Embryonic facial prominence (tissue), 1 donor: ENCODE data around the gene CAPG.
"Not testable (repeated sequence)": the region's sequence is repeated elsewhere in the genome, so short reads cannot be mapped to it uniquely, and the experiment has no call there.

Experiments used
- DNase-seq: peaks from one replicate; pipeline ENCODE4 v3.0.0-alpha.2; 2016; ENCODE audit errors: extremely low spot score

CAPG gene

DNA sequence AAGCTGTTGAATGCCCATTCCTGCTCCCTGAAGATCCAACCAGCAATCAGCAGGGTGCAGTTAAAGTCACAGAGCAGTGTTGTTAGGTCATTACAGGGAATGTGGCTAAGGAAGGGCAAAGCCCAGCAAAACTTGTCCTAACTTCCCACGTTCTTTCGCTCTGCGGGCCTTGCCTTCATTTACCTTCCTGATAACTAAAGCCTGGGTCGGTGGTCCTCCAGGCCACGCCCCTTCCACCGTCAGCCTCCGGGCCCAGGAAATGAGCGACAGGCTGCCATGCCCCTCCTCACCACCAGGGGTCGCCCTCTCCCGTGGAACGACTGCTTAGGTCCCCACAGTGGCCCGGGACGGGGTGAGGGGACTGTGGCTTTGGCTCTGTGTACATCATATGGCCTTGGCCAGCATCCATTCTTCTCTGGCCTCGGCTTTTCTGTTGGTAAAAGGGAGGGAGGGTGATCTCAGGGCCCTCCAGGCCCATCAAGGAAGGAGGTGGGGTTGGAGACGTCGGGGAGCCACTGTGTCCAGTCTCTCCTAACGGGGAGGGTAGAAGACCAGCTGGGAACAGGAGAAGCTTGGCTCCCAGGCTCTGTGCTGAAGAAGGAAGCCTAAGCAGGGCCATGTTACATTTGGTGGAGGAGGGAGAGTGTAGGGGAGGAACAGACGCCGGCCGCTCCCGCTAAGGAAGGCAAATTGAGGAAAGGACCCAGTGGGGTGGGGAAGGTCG, 10.5 kb upstream of the CAPG start:
- DNase-seq = peak; percentile 58

DNA sequence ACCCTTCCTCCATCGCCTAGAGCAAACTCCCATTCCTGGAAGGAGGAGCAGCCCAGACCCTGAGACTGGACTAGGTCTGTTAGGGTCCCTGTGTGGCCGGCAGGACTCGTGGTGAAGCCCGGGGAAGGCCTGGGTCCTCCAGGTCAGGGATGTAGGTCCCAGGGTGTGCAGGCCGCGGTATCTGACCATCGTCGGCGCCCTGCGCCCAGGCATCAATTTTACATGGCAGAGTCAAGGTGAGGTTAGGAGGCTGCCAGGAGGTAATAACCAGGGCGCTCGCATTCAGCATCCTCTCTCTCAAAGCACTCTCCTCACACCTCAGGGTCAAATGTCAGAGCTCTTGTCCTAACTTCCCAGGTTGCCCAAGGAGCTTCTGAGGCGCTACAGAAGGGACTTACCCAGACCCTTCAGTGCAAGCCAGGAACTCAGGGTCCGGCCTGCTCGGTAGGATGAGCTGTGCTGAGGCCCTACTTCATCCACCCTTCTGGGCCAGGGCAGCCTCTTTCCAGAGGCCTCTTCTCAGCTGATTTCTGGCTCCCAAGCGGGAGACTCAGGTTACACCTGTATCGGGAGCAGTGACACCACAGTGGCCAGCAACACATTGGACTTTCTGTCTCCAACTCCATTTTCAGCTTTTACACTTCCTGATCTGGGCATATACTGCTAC, 9.0 kb upstream of the CAPG start:
- DNase-seq = no peak

DNA sequence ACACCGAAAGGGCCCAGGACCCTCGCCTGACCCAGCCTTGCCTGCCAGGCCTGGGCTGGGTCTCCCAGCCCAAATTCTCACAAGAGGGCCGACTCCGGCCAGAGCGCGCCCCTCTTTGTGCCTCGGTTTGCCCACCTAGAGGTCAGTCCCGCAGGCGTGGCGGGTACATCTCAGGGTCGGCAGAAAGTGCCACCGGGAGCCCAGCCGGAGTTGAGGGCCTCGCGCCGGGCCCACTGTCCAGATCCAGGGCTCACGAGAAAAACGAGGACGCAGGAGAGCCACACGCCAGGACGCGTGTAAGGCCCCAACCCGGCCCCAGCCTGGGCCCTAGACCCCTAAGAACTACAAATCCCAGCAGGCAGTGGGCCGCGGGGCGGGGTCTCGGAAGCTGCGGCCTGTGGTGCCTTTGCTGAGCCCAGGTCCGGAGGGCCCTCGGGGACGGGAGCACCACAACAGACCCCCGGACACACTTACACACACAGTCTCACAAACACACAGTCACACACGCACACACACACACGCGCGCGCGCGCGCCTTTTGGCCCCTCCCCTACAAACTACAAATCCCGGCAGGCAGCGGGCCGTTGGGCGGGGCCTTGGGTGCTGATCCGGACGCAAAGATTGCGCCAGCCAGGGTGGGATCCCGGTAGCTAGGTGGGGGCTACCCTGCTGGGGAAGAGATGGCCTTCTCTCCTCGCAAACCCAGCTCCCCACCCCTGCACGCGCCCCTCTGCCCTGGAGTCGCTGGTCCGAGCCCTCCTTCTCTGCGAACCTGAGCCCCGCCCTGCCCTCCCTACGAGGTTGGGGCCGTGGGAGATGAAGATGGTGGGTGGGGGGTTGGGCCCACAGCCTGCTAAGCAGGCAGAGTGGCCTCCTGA, 8.2 kb upstream of the CAPG start, which contains the start of gene SH2D6:
Gene SH2D6 (plus strand): TSS at position 583 of the 877 bp plus-strand sequence. CDS start 10,752 bp downstream, outside the sequence.
- DNase-seq = peak; percentile 46

DNA sequence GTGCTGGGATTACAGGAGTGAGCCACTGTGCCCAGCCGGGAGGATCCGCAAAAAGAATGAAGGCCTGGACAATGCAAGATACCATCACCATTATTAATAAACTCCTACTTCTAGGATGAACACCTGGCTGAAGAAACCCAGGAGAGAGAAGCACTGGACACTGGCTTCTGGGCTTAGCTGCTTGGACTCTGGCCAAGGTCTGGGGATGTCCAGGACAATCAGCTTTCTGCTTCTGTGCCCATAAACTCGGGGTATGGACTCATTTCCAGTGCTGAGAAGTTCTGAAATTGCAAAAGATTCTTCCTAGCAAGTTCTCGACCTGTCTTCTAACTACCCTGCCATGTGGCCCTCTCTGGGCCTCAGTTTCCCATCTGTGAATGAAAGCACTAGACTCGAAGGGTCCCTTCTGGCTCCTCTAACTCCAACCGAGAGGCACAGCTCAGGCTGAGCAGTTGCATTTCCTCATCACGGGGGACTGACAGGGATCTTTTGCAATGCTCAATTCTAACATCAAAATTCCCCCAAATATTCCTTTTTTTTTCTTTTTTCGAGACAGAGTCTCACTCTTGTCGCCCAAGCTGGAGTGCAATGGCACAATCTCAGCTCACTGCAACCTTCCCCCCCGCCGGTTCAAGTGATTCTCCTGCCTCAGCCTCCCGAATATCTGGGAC, 5.9 kb upstream of the CAPG start:
- DNase-seq = no peak

DNA sequence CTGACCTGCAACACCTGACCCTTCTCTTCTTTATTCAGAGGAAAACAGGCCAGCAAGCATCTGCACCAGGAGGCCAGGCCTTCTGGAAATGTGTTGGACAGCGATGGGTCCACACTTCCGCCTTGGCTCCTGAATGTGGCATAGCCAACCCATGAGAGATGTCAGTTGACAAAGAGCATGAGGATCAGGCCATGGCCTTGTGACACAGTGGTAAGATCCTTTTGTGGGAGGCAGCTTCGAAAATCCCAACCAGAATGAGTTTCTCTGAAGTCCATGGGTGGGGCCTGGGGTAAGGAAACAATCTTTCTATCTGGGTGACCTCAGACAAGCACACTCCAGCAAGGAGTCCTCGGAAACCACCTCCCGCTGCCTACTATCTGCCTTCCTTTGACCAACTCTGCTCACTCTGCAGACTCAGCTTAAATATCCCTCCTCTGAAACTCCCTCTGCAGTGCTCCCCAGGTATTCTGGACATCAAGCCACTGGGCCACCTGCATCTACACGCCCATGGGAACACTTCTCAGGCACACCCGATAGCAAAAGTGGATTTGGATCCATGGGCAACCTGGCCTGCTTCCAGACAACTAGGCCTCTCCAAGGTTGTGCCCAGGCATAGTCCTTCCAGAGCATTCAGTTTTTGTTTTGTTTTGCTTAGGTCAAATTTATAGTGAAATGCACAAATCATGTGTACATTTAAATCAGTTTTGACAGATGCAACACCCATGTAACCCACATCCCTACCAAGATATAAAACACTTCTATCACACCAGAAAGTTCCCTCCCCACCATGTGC, 4.8 kb upstream of the CAPG start:
- no peak for DNase-seq

DNA sequence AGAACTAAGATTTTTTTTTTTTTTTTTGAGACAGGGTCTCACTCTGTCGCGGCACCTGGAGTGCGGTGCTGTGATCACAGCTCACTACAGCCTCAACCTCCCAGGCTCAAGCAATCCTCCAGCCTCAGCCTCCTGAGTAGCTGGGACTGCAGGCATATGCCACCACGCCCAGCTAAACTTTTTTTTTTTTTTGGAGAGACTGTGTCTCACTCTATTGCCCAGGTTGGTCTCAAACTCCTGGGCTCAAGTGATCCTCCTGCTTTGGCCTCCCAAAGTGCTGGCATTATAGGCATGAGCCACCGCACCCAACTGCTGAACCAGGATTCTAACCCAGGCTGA, 4.2 kb upstream of the CAPG start:
- not testable (repeated sequence) for DNase-seq

DNA sequence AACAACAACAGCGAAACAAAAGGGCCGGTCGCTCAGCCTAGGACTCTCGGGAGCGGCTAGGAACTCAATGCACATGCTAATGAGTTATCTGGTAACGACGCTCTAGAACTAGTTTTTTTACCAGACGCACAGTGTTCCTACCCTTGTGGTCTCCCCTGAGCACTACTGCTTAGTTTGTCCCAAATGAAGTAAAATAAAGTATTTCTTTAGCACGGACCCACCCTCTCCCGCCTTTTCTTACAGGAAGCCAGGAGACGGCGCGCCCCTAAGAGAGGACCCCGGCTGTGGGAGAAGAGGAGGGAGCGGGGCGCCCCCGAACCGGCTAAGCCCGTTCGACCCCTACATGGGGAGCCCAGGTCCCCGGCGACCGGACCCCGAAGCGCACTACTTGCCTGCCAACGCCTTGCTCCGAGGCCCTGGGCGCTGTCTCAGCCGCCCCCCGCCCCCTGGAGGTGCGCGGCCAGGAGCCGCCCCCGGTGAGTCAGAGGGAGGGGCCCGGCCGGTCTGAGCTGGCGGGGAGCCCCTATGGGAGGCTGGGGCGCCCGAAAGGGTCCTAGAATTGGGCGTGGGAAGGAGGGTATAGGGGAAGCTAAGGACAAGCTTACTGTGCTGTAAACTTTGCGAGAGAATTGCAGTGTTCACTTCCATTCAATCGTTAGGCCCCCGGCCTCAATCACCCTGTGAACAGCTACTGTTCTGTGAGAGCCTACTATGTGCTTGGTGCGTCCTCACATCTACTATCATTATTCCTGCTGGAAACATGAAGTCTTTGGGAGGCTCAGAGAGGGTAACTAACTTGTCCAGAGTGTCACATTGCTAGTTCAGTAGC, 3.6 kb upstream of the CAPG start:
- no peak for DNase-seq

DNA sequence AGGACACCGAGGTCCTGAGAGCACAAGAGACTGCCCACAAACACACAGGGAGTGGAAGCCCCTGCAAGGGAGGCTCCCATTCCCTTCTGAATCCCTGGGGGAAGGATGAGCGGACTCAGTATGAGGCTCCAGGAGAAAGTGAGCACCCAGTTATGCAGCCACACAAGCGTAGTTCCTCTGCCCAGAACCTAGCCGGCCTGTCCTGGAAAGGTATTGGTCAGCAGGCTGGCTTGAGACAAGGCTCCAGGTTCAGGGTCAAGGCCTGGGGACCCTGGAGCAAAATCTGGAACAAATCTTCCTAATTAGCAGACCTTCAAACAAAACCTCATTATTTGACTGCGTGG, 1.2 kb upstream of the CAPG start:
- no peak for DNase-seq

DNA sequence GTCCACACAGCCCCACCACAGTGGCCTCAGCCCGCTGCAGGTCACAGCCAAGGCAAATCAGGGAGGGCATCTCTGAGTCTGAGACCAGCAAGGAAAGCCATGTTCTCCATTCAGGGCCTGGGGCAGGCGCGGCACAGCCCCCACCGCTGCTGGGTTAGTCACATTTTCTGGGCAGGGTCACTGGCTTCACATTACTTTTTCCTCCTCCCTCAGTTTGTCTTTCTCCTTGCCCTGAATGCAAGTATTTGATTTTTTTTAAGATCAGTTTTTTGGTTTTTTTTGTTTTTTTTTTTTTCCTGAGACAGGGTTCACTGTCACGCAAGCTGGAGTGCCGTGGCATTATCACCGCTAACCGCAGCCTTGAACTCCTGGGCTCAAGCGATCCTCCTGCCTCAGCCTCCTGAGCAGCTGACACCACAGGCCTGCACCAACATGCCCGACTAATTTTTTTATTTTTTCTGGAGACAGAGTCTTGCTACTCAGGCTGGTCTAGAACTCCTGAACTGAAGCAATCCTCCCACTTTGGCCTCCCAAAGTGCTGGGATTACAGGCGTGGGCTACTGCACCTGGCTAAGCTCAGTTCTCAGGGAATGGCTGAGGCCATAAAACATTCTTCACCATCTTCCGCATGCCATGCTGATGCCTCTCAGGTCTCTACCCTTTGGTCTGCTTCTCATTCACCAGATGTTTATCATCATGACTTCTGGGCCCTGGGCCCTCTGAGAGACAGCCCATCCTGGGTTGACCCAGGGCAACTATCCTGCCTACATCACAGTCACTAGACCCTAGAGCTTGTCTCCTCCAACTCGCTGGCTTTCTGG, 628 bp upstream of the CAPG start:
- no peak for DNase-seq

DNA sequence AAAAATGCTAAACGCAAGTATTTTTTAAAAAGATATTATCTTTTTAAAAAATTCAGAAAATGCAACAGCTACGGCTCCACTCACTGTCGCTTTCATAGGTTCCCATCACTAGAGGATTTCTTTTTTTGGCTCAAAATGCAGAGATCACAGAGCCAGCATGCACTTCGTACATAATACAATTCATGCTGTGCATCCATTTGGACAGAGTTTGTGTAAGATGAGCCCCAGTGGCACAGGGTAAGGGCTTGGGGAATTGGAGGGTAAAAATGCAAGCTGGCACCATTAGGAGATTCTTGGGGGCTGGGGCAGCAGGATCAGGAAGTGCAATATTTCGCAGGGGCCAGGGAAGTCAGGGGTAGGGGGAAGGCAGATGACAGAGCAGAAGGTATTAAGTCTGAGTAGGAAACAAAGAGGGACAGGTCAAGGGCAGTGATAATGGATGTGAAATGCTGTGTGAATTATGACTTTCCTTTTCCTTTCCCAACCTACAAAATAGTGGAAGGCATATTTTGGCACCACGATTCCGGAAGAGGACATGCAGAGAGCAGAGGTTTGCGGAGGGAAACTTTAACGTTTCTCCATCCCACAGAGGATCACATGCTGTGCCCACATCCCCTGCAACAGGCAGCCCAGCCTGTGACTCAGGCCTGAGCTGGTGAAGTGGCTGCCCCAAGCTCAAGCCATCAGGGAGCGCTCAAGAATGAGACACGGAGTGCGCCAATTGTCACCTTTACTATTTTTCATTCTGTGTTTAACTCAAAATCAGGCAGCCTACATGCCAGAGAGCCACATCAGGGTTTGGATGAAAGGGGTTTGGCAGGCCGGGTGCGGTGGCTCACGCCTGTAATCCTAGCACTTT, 4.7 kb downstream of the CAPG start:
- DNase-seq = no peak

DNA sequence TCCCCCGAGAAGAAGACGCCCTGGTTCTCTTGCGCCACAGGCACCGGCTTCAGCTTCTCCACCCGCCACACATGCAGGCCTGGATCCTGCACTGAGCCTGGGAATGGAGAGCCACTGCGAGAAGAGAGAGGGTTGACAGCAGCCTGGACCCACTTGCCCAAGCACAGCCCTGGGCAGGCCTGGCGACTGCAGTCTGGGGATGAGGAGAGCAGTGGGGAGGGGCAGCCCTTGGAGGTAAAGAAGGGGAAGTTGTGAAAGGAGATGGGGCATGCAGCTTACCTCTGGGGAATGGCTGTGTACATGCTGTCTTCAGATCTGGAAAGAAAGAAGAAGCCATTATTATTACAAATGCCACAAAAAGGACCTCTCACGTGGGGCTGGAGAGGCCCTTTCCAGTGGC, 8.3 kb downstream of the CAPG start:
- no peak for DNase-seq

DNA sequence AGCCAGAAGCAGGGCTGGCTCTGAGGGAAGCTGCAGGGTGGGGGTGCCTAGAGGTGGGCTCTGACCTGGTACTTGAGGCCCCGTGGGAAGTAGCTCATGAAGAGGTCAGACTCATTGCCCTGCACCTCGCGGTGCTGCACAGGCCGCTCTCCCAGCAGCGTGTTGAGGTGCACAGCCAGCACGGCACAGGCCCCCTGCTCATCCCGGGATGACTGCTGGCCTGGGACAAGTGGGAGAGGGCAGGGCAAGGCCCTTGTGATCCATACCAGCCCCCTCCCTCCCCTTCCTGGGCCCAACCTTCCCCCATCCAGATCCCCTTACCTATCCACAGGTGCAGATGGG, 8.7 kb downstream of the CAPG start:
- no peak for DNase-seq

DNA sequence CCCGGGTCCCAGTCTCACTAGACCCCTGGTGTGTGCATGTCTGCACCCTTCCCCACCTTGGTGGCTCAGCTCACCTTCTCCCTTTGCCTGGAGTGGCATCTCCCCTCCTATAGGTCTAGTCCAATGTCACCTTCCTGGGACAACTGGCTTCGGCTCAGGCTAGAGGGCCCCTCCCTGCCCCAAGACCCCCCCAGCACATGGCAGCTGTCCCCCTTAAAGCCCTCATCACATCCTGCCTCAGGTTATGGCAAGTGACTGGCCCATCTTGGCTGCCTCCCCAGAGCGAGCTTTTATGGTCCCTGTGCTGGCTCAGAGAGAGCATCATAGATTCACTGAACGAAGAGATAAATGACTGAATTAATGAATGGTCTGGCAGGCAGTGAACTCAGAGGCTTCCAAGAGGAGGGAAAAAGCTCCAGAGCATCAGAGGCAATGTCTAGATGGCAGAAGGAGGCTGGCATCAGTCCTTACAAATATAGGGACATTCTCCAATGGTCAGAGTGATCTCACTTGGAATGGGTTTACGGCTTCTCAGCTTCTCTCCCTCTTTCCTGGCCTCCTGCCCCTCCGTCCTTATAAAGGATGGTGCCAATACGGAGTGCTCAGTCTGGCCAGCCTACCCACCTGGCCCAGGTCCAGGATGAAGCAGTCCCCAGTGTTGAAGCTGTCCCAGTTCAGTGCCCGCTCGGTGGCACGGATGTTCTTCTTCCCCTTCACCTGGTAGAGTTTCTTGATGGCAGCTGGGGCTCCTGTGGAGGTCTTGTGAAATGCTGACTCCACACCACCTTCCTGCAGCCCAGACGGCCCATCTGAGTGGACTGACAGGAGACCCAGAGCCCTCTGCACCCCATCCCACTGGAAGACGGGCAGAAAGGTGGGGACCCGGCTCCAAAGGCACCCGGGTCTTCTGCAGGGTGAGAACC, 9.4 kb downstream of the CAPG start:
- DNase-seq = no peak

DNA sequence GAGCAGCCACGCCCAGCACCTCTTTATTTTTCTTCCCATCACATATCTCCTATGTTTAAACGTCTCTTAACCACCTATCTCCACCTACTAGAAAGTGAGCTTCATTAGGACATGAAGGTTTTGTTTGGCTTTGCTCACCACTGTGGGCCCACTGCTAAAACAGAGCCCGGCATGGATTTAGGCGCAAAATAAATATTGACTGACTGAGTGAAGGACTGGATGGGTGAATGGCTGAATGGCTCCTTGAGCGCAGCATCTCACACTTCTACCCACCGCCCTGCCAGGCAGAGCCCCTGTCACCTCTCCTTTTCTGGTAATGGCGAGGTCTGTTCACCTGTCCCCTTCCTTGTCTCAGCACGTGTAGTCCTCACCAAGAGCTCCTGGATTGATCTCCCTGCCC, 10.1 kb downstream of the CAPG start:
- no peak for DNase-seq

DNA sequence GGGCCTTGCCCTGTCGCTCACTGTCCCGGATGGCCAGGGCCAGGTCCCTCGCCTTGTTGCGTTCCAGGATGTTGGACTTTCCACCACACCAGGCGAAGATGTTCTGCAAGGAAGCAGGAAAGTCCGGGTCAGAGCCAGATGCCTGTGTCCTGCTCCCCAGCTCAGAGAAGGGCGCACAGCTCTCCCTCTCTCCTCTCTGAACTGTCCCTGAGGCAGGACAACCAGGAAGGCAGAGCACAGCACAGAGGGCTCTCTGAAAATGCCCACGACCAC, 11.0 kb downstream of the CAPG start:
- no peak for DNase-seq

DNA sequence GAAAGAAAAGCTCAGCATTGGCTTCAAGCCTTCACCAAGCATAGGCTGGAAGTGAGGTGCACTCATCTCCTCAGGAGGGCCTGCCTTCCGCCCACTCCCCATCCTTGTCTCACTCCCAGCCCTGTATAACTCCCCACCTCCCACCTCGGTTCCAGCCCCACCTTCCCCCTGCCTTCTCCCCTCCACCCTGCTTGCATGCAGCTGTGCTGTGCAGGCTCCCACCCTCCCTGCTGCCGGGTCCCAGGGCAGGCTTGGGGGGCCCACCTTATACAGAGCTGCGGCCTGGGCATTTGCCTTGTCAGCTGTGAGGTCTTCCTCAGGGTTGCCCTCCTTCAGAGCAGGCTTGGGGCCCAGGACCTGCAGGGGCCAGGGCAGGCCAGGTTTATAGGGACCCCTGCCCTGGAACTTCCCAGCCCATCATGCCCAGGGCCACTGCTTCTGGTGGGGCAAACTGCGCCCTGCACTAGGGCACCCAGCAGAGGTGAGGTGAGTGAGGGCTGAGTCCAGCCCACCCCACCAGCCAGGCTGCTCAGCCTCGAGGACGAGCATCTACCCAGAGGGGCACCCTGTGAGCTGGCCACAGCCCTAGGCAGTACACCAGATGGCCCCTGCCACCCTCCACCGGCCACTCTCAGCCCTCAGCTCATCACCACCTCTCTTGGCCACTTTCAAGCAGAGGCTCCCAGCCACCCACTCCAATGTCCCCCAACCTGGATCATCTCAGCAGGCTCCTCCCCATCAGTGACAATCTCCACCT, 11.6 kb downstream of the CAPG start:
- no peak for DNase-seq

DNA sequence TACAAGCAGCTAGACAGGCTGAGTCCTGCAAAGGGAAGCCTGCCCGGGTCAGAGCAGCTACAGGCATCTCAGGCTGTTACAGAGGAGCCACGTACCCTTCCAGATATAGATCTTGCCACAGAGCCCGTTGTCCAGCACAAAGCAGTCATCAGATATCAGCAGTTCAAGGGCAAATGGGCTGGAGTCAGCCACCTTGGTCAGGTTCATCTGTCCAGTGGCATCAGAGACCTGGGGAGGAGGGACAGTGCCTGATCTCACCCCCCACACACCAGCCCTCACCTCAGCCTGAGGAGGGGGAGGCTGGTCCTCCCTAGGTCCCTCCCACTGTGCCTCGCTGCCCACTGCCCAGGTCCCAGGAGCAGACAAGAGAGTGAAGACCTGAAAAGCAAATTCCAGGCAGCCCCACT, 12.2 kb downstream of the CAPG start:
- DNase-seq = no peak
